Breast epithelium (tissue), 3 donors: Measurements from ENCODE around the gene ABAT.

Experiments
- CTCF ChIP-seq, 3 donors: fragments of 450-650 bp; IDR thresholded peaks; one replicate each; pipeline ENCODE4 v1.5.1; 2016 to 2017; ENCODE audit warnings: antibody characterized with exemption in 3 of 3, mild to moderate bottlenecking in 3 of 3, moderate library complexity in 3 of 3
- POLR2AphosphoS5 ChIP-seq, 3 donors: sonication (generic); formaldehyde crosslinking; IDR thresholded peaks; one replicate each; pipeline ENCODE4 v1.6.1; 2017; ENCODE audit warnings: antibody characterized with exemption in 3 of 3

- TF ChIP-seq CTCF (IDR thresholded peaks at IDR 0.05) (no peak), POLR2AphosphoS5 (IDR thresholded peaks at IDR 0.05) (no peak)
These were observed 4.3 kb upstream of the ABAT start for GRCh38 chr16:8670014-8670560.
